T-helper 2 cell treated with Interferon-gamma antibody and Interleukin-4, amounts not matched to agents 5 μg/mL and 100 μg/mL, for 36 hours (primary cell): Measurements from ENCODE around the gene KCNQ5.
"Not testable (repeated sequence)": the region's sequence is repeated elsewhere in the genome, so short reads cannot be mapped to it uniquely, and the experiment has no call there.

Experiments used
- DNase-seq: peaks from one replicate; pipeline ENCODE4 v3.0.0; 2021; ENCODE audit warnings: low spot score
- H3K27ac Mint-ChIP-seq: one replicate; pipeline ENCODE4 v1.8.0; 2021; ENCODE audit warnings: mild to moderate bottlenecking, mixed read lengths
- H3K27me3 Mint-ChIP-seq: one replicate; pipeline ENCODE4 v1.8.0; 2021; ENCODE audit warnings: low read depth, mixed read lengths
- H3K36me3 Mint-ChIP-seq: one replicate; pipeline ENCODE4 v1.8.0; 2021; ENCODE audit warnings: low read depth, mixed read lengths
- H3K4me1 Mint-ChIP-seq: one replicate; pipeline ENCODE4 v1.8.0; 2021; ENCODE audit warnings: low read depth, mixed read lengths
- H3K4me3 Mint-ChIP-seq: one replicate; pipeline ENCODE4 v1.8.0; 2022; ENCODE audit warnings: mild to moderate bottlenecking, moderate library complexity, mixed read lengths
- H3K9me3 Mint-ChIP-seq: one replicate; pipeline ENCODE4 v1.8.0; 2021; ENCODE audit warnings: mixed read lengths

The KCNQ5 gene

DNA sequence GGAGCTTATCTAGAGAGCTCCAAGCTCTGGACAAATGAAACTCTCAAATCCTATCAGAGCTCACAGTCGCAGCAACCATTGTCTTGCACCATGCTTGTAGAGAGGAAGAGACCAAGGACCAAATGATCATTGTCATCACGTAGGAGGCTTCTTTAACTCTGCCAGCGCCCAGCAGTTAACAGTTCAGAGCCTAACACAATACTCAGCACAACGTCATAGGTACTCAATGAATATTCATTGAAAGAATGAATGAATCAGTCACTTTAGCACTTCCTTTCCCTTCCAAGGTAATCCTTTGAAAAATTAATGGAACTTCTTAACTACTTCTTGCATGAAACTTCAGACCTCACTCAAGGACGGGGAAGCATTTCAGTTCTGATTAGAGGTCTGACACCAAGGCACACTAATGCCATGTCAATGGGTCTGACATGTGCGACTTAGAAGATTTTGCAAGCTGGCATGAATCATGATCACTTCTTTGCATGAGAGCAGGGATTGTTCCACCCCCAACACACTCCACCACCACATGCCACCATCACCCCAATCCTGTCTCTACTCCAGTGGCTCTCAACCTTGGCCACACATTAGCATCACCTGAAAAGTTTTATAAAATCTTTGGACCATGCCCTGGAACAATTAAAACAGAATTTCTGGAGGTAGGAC lies 558.3 kb downstream of the KCNQ5 start:
- Mint-ChIP-seq H3K4me1 (peaks cover 4% of the 10 kb centered on the region), H3K4me3 (no peak overlapping the region), H3K36me3 (no peaks in the 10 kb centered on the region), H3K27ac (no peak overlapping the region), H3K27me3 (no peaks in the 10 kb centered on the region), H3K9me3 (no peaks in the 10 kb centered on the region)
- no peak for DNase-seq

- Mint-ChIP-seq H3K27me3 (no peaks in the 10 kb centered on the region), H3K36me3 (no peaks in the 10 kb centered on the region), H3K9me3 (no peaks in the 10 kb centered on the region), H3K4me1 (peaks cover 4% of the 10 kb centered on the region), H3K27ac (no peak overlapping the region), H3K4me3 (peak overlapping the region; percentile 13)
- no peak for DNase-seq
Observed at GRCh38 chr6:73180763-73181619, 559.1 kb downstream of the KCNQ5 start.

GRCh38 chr6:73182021-73182607 lies 560.2 kb downstream of the KCNQ5 start:
- Mint-ChIP-seq H3K27ac (no peak overlapping the region), H3K4me3 (no peak overlapping the region), H3K9me3 (no peaks in the 10 kb centered on the region), H3K4me1 (peaks cover 4% of the 10 kb centered on the region), H3K27me3 (no peaks in the 10 kb centered on the region), H3K36me3 (no peaks in the 10 kb centered on the region)
- DNase-seq = no peak

- H3K4me3 Mint-ChIP-seq = not testable (repeated sequence)
Observed at GRCh38 chr6:73193302-73193701, 571.4 kb downstream of the KCNQ5 start.

GRCh38 chr6:73194744-73195143 lies 572.9 kb downstream of the KCNQ5 start:
- Mint-ChIP-seq H3K27me3 (no peaks in the 10 kb centered on the region), H3K27ac (no peak overlapping the region), H3K4me3 (no peak overlapping the region), H3K4me1 (no peaks in the 10 kb centered on the region), H3K9me3 (no peaks in the 10 kb centered on the region), H3K36me3 (peaks cover 4% of the 10 kb centered on the region)
- no peak for DNase-seq

More at GRCh38 chr6:73193302-73193701, 571.4 kb downstream of the KCNQ5 start:
- not testable (repeated sequence) for H3K4me1 Mint-ChIP-seq, H3K9me3 Mint-ChIP-seq, H3K27ac Mint-ChIP-seq, H3K27me3 Mint-ChIP-seq, DNase-seq, H3K36me3 Mint-ChIP-seq

DNA sequence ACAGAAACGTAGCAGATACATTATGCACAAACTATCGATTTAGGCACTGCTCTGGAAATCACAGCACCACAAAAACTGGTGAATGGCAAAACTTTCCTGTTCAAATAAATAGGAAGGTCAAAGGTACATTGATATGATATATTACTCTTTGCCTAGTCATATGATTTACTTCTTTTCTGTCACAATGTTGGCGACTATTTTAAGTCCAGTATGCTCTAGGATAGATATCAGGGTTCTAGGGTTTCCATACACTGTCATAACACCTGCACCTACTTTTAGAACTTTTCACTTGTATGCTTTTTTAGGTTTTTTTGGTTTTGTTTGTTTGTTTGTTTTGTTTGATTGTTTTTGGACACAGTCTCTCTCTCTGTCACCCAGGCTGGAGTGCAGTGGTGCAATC lies 578.4 kb downstream of the KCNQ5 start:
- no peak overlapping the region for H3K27ac Mint-ChIP-seq

GRCh38 chr6:73200735-73201134 lies 578.9 kb downstream of the KCNQ5 start:
- H3K36me3 Mint-ChIP-seq = no peaks in the 10 kb centered on the region
- no peaks in the 10 kb centered on the region for H3K9me3 Mint-ChIP-seq
- H3K4me1 Mint-ChIP-seq = no peaks in the 10 kb centered on the region
- H3K4me3 Mint-ChIP-seq = no peak overlapping the region
- H3K27ac Mint-ChIP-seq = no peak overlapping the region
- DNase-seq = no peak
- peaks cover 2% of the 10 kb centered on the region for H3K27me3 Mint-ChIP-seq

More for the DNA sequence above, 578.4 kb downstream of the KCNQ5 start:
- Mint-ChIP-seq H3K27me3 (peaks cover 2% of the 10 kb centered on the region), H3K4me1 (no peaks in the 10 kb centered on the region), H3K36me3 (no peaks in the 10 kb centered on the region), H3K4me3 (no peak overlapping the region), H3K9me3 (no peaks in the 10 kb centered on the region)
- no peak for DNase-seq

DNA sequence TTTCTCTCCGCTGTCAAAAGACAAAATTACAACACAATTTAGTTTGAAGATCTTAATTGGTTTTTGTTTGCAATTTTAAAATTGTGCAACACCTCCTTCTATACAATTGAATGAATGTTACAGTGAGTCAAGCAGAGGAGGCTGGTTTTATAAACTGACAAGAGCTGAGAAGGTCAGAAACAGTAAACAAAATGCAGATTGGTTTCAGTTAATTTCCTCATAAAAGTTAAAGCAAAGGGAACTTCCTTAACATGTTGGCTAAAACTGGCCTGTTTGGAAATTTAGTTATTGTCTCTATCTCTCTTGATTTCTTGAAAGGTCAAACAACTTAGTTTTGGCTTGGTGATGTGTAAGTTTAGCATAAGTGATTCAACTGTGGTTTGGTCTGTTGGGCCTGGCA lies 581.2 kb downstream of the KCNQ5 start:
- peaks cover 8% of the 10 kb centered on the region for H3K27me3 Mint-ChIP-seq
- H3K36me3 Mint-ChIP-seq = no peaks in the 10 kb centered on the region
- no peaks in the 10 kb centered on the region for H3K4me1 Mint-ChIP-seq
- H3K9me3 Mint-ChIP-seq = no peaks in the 10 kb centered on the region
- DNase-seq = no peak
- no peak overlapping the region for H3K27ac Mint-ChIP-seq
- no peak overlapping the region for H3K4me3 Mint-ChIP-seq

- Mint-ChIP-seq H3K4me1 (no peaks in the 10 kb centered on the region), H3K36me3 (no peaks in the 10 kb centered on the region), H3K27me3 (peaks cover 8% of the 10 kb centered on the region), H3K4me3 (no peak overlapping the region), H3K27ac (no peak overlapping the region), H3K9me3 (no peaks in the 10 kb centered on the region)
- no peak for DNase-seq
Observed at GRCh38 chr6:73204252-73204651, 582.4 kb downstream of the KCNQ5 start.

DNA sequence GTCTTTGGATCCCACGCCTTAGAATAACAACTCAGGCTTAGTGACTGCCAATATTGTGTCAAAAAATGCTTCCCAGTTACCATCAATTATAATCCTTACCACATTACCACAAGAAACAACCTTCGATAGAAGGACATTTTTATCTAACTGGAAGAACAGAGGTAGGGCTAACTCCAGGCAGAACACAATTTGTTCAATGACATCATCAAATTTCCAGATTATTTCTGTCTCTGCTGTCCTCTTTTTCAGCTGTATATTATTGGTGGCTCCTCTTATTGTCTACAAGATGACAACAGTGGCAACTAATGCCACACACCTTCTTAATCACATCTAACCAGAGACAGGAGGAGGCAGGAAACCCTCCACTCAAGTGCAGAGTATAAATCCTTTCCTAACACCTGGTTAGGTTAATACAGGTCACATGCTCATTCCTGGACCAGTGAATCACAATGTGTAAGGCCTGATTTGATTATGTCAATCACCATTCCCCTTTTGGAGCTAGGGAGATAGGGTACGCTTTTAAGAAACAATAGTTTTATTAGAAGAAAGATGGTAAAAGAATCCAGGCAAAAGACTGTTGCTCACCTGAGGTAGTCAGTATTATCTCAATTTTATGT lies 585.5 kb downstream of the KCNQ5 start:
- DNase-seq = no peak
- Mint-ChIP-seq H3K27me3 (peaks cover 6% of the 10 kb centered on the region), H3K4me3 (no peak overlapping the region), H3K36me3 (no peaks in the 10 kb centered on the region), H3K4me1 (no peaks in the 10 kb centered on the region), H3K9me3 (no peaks in the 10 kb centered on the region), H3K27ac (no peak overlapping the region)

DNA sequence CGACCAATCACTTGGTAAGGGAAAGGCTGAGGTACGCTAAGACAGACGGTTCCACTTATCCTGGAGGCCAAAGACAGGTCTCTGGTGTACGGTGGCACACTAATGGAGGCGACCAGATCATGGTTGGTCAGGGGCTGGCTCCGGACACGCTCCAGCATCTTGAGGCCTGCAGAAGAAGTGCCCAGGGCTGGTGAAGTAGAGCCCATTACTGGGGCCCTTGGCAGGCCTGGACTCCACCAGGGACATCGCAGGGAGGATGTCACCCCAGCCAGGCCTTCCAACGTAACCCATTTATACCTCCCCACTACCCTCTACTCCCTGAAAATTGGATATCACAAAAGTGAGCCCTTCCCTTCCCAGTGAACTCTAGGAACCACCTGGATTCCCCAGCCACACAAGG lies 587.3 kb downstream of the KCNQ5 start:
- no peaks in the 10 kb centered on the region for H3K36me3 Mint-ChIP-seq
- H3K4me1 Mint-ChIP-seq = no peaks in the 10 kb centered on the region
- peaks cover 6% of the 10 kb centered on the region for H3K27me3 Mint-ChIP-seq
- no peak overlapping the region for H3K4me3 Mint-ChIP-seq
- H3K9me3 Mint-ChIP-seq = no peaks in the 10 kb centered on the region
- no peak overlapping the region for H3K27ac Mint-ChIP-seq
- no peak for DNase-seq

DNA sequence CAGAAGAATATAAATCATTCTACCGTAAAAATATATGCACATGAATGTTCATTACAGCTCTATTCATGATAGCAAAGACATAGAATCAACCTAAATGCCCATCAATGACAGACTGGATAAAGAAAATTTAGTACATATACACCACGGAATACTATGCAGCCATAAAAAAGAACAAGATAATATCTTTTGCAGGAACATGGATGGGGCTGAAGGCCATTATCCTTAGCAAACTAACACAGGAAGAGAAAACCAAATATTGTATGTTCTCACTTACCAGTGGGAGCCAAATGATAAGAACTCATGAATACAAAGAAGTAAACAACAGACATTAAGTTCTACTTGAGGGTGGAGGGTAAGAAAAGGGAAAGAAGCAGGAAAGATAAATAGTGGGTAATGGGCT lies 595.0 kb downstream of the KCNQ5 start:
- Mint-ChIP-seq H3K4me3 (no peak overlapping the region), H3K9me3 (no peaks in the 10 kb centered on the region), H3K4me1 (no peaks in the 10 kb centered on the region), H3K36me3 (no peaks in the 10 kb centered on the region), H3K27me3 (peaks cover 9% of the 10 kb centered on the region), H3K27ac (no peak overlapping the region)
- no peak for DNase-seq

DNA sequence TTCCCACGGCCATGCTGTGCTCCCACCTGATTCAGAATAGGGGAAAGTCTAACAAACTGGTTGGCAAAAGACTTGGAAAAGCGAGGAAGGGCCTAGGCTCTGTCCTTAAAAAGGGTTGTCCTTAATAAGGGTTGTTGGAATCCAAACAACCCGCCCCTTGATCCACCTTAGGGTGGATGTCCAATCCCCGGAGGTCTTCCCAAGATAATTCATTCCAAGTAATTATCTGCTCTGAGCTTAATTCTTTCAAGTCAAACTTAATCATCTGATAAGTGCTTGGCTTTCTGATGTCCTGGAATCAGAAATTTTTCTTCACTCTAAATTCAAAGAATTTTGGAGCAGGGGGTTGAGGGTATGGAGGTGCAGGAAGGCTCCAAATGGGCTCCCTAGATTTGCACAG lies 603.5 kb downstream of the KCNQ5 start, which contains the start of gene KHDC1L:
Gene KHDC1L (minus strand): TSS at position 101 of the 400 bp plus-strand sequence. CDS start 88 bp downstream, at position 13.
- no peaks in the 10 kb centered on the region for H3K36me3 Mint-ChIP-seq
- H3K27me3 Mint-ChIP-seq = peaks cover under 1% of the 10 kb centered on the region
- no peaks in the 10 kb centered on the region for H3K4me1 Mint-ChIP-seq
- H3K4me3 Mint-ChIP-seq = no peak within 1 kb of the TSS
- no peak within 1 kb of the TSS for H3K27ac Mint-ChIP-seq
- no peaks in the 10 kb centered on the region for H3K9me3 Mint-ChIP-seq
- DNase-seq = no peak
